Measurements from ENCODE around the gene APOL1.
"Not testable (repeated sequence)": the region's sequence is repeated elsewhere in the genome, so short reads cannot be mapped to it uniquely, and the experiment has no call there.

APOL1 gene

DNA sequence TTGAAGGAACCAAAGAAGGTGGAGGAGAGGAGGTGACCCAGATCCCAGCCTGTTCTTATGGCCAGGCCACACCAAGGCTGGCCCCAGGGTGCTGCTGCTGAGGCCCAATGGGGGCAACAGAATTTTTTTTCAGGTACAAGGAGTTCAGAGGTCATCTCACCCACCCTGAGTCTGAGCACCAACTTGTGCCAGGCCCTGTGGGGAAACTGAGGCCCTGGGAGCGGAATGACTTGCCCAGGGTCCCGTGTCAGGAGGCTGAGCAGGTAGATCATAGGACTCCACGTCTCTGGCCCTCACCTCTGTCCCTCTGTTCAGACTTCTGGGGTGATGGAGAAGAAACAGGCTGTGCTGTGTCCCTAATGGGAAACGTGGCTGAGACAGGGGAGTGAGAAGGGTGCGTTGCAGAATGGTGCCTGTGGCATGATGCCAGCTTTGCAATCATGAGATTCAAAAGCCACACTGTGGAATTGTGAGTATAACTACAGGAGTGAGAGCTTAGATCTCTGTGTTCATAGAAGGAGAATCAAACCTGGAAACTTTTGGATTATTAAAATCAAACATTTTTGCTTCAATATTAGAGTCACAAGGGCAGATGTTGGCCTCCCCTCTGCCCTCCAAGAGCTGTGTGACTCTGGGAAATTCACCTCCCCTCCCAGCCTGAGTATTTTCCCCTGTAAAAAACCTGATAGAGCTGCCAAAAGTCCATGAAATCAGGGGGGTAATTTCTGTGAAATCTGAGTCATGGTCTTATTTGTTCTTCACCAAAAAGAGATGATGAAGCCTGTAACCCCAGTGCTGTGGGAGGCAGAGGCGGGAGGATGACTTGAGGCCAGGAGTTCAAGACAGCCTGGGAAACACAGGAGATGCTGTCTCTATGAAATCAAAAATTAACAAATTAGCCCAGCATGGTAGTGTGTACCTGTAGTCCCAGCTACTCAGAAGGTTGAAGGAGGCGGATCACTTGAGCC lies 874 bp downstream of the APOL1 start:
- in situ Hi-C loops (cut with HindIII; ENCODE audit: low sequenced_read_pairs) = no loop called here
- TF ChIP-seq, protein P1, sequence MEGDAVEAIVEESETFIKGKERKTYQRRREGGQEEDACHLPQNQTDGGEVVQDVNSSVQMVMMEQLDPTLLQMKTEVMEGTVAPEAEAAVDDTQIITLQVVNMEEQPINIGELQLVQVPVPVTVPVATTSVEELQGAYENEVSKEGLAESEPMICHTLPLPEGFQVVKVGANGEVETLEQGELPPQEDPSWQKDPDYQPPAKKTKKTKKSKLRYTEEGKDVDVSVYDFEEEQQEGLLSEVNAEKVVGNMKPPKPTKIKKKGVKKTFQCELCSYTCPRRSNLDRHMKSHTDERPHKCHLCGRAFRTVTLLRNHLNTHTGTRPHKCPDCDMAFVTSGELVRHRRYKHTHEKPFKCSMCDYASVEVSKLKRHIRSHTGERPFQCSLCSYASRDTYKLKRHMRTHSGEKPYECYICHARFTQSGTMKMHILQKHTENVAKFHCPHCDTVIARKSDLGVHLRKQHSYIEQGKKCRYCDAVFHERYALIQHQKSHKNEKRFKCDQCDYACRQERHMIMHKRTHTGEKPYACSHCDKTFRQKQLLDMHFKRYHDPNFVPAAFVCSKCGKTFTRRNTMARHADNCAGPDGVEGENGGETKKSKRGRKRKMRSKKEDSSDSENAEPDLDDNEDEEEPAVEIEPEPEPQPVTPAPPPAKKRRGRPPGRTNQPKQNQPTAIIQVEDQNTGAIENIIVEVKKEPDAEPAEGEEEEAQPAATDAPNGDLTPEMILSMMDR (IDR thresholded peaks at IDR 0.05; ENCODE audit: low read depth, low read length, missing control alignments) = no peak
- DNase-seq (ENCODE audit: low read depth) = no peak
- no peak overlapping the region for H3K4me3 ChIP-seq (ENCODE audit: low read depth, low read length)

- in situ Hi-C loops (cut with HindIII; ENCODE audit: low sequenced_read_pairs); DNase-seq (ENCODE audit: low read depth); H3K4me3 ChIP-seq (ENCODE audit: low read depth, low read length): not testable (repeated sequence)
These were observed 2.6 kb downstream of the APOL1 start for GRCh38 chr22:36255572-36255971.

DNA sequence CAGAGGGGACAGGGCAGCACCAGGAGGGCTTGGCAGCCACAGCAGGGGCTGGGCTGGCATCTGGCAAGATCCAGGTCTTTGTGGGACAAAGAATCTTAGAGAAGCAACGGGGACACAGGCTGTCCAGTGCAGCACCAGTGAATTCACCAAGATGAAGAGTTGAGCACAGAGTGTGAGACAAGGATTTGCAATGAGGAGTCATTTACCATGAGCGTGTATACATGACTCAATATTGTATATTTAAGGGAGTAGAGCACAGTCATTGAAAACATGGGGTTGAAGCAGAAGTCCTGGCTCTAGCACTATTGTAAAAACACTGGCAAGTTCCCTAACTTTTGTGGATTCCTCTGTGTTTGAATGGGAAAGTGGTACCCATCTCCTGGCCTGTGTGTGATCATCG lies 3.5 kb downstream of the APOL1 start:
- TF ChIP-seq, protein P1 (IDR thresholded peaks at IDR 0.05; ENCODE audit: low read depth, low read length, missing control alignments) = no peak
- DNase-seq (ENCODE audit: low read depth) = no peak
- in situ Hi-C loops (cut with HindIII; ENCODE audit: low sequenced_read_pairs) = no loop called here
- H3K4me3 ChIP-seq (ENCODE audit: low read depth, low read length) = no peak overlapping the region

DNA sequence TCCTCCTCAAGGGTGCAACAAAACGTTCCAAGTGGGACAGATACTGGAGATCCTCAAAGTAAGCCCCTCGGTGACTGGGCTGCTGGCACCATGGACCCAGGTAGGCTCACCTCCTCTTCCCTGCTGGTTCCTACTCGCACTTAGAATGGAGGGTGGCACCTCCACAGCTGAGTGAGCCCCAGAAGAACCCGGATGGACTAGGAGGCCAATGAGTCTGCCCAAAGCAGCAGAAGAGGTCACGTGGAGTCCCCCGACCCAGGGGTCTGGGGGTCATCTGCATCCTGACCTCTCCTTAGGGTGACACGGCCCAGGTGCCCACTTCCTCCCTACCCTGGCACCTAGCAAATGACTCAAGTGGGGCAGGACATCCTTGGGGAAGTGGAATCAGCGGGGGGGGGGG lies 4.4 kb downstream of the APOL1 start:
- no peak for DNase-seq (ENCODE audit: low read depth)
- no peak overlapping the region for H3K4me3 ChIP-seq (ENCODE audit: low read depth, low read length)
- in situ Hi-C loops (cut with HindIII; ENCODE audit: low sequenced_read_pairs) = no loop called here
- TF ChIP-seq, protein P1 (IDR thresholded peaks at IDR 0.05; ENCODE audit: low read depth, low read length, missing control alignments) = no peak

- H3K4me3 ChIP-seq (ENCODE audit: low read depth, low read length) = no peak overlapping the region
- no peak for DNase-seq (ENCODE audit: low read depth)
- TF ChIP-seq, protein P1 (IDR thresholded peaks at IDR 0.05; ENCODE audit: low read depth, low read length, missing control alignments) = no peak
- in situ Hi-C loops (cut with HindIII; ENCODE audit: low sequenced_read_pairs) = no loop called here
These were observed 5.2 kb downstream of the APOL1 start for GRCh38 chr22:36257948-36258670.

DNA sequence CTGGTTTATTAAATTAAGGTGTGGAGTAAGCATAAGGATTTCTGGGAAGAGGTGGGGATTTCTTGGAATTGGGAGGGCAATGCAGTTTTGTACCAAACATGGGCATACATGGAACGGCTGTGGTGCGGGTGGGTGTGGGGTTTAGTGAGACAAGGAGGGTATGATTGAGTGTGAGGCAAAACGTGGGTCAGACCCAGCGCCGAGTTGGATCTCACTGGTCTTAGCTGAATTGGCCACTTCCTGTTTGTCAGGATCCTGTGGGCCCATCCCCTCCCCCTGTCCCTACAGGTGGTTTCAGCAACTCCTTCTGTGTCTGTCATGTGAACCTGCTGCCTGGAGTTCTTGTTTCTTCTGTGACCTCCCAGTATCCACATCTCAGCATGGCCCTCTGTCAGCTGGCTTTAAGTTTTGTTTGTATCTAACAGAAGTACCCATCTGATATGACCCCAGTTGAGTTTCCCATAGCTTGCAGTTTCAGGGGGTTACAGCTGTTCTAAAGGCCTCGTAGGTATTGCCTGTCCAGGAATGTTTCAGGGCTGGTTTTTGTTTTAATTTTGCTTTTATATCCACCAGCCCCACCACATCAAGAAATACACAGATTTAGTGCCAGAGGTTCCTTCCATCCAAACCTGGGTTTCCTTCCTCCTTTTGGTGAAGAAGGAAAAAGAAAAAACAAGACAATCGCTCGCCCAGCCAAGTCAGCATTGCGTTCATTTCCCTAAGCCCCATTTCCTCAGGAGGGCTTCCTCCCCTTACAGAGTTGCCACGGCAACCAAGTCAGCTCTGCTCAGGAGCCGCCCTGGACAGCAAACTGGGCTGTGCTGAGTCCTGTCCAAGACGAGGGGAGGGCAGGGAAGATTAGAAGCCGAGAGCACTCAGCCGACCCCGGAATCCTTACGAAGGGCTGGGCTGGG lies 6.0 kb downstream of the APOL1 start:
- no peak overlapping the region for H3K4me3 ChIP-seq (ENCODE audit: low read depth, low read length)
- DNase-seq (ENCODE audit: low read depth) = no peak
- in situ Hi-C loops (cut with HindIII; ENCODE audit: low sequenced_read_pairs) = no loop called here
- TF ChIP-seq, protein P1 (IDR thresholded peaks at IDR 0.05; ENCODE audit: low read depth, low read length, missing control alignments) = no peak
